Dendritic cell treated with granulocyte-macrophage colony-stimulating factor and Interleukin-4, amounts not matched to agents 40 ng/mL and 50 ng/mL, for 4 days (primary cell): ENCODE results near the gene UGT1A6.
"Not testable (repeated sequence)": the region's sequence is repeated elsewhere in the genome, so short reads cannot be mapped to it uniquely, and the experiment has no call there.

Source experiments
- H3K27ac Mint-ChIP-seq: one replicate; pipeline ENCODE4 v1.8.0; 2022; ENCODE audit warnings: mild to moderate bottlenecking, mixed read lengths
- H3K27me3 Mint-ChIP-seq: one replicate; pipeline ENCODE4 v1.8.0; 2022; ENCODE audit warnings: mild to moderate bottlenecking, mixed read lengths
- H3K36me3 Mint-ChIP-seq: one replicate; pipeline ENCODE4 v1.8.0; 2022; ENCODE audit warnings: low read depth, mixed read lengths
- H3K4me1 Mint-ChIP-seq: one replicate; pipeline ENCODE4 v1.8.0; 2022; ENCODE audit warnings: low read depth, mixed read lengths
- H3K4me3 Mint-ChIP-seq: one replicate; pipeline ENCODE4 v1.8.0; 2022; ENCODE audit warnings: mild to moderate bottlenecking, moderate library complexity, mixed read lengths
- H3K9me3 Mint-ChIP-seq: one replicate; pipeline ENCODE4 v1.8.0; 2022; ENCODE audit warnings: mixed read lengths
- intact Hi-C: fragments of 100-400 bp; cut with micrococcal nuclease; formaldehyde crosslinking; loops from one replicate; pipeline ENCODE4 v1.15.0; 2022

Gene UGT1A6

DNA sequence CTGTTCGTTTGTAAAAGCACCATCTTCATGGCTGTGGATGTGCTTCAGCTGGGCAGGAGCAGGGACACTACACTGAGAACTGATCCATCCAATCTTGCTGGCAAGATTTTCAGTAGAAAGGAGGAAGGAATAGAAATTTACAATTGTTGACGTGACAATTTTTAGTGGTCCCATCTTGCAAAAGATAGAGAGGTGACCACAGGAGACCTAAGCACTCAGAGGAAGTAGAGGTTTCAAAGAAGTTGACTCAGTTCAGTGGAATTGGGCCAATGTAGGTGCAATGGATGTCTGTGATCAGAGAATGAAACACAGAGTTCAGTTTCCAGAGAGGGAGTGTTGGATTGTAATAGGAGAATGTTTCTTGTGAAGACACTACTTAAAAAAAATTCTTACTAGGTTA is 21.4 kb downstream of the UGT1A6 start:
- Mint-ChIP-seq H3K4me3 (no peak overlapping the region), H3K36me3 (no peaks in the 10 kb centered on the region), H3K9me3 (no peaks in the 10 kb centered on the region), H3K27me3 (peaks cover 5% of the 10 kb centered on the region), H3K4me1 (no peaks in the 10 kb centered on the region), H3K27ac (no peak overlapping the region)
- intact Hi-C loops, result no loop called here

DNA sequence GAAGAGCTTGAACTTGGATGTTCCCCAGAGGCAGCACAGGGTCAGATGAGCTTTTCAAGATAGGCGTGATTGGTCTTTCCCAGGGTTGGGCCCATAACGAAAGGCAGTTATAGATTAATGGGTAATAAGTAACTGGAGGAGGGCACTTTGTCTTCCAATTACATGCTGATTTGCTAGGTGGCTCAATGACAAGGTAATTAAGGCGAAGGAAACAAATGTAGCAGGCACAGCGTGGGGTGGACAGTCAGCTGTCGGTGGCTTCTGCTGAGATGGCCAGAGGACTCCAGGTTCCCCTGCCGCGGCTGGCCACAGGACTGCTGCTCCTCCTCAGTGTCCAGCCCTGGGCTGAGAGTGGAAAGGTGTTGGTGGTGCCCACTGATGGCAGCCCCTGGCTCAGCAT is 25.9 kb downstream of the UGT1A6 start, which contains the start of gene UGT1A4:
TSS of gene UGT1A4 (plus strand) at position 185 of the 400 bp plus-strand sequence. CDS start at position 270, 85 bp downstream.
- Mint-ChIP-seq H3K27me3 (peaks cover 5% of the 10 kb centered on the region), H3K4me1 (no peaks in the 10 kb centered on the region), H3K9me3 (no peaks in the 10 kb centered on the region), H3K27ac (no peak within 1 kb of the TSS), H3K4me3 (no peak within 1 kb of the TSS), H3K36me3 (no peaks in the 10 kb centered on the region)
- intact Hi-C loops, result no loop called here

DNA sequence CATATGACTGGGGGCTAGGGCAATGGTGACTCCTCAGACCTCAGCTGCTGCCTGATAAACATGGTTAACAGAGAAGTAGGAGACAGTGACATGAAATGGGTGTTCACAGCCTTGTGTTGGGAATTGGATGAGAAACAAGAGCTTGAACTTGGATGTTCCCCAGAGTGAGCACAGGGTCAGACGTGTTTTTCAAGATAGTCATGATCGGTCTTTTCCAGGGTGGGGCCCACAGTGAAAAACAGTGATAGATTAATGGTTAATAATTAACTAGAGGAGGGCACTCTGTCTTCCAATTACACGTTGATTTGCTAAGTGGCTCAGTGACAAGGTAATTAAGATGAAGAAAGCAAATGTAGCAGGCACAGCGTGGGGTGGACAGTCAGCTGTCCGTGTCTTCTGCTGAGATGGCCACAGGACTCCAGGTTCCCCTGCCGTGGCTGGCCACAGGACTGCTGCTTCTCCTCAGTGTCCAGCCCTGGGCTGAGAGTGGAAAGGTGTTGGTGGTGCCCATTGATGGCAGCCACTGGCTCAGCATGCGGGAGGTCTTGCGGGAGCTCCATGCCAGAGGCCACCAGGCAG is 36.1 kb downstream of the UGT1A6 start, which contains the start of gene UGT1A3:
TSS of gene UGT1A3 (plus strand) at position 320 of the 579 bp plus-strand sequence. CDS start at position 405, 85 bp downstream.
- Mint-ChIP-seq H3K36me3 (no peaks in the 10 kb centered on the region), H3K27me3 (peaks cover 3% of the 10 kb centered on the region), H3K9me3 (no peaks in the 10 kb centered on the region), H3K4me3 (no peak within 1 kb of the TSS), H3K27ac (no peak within 1 kb of the TSS), H3K4me1 (no peaks in the 10 kb centered on the region)
- intact Hi-C loops, result no loop called here

DNA sequence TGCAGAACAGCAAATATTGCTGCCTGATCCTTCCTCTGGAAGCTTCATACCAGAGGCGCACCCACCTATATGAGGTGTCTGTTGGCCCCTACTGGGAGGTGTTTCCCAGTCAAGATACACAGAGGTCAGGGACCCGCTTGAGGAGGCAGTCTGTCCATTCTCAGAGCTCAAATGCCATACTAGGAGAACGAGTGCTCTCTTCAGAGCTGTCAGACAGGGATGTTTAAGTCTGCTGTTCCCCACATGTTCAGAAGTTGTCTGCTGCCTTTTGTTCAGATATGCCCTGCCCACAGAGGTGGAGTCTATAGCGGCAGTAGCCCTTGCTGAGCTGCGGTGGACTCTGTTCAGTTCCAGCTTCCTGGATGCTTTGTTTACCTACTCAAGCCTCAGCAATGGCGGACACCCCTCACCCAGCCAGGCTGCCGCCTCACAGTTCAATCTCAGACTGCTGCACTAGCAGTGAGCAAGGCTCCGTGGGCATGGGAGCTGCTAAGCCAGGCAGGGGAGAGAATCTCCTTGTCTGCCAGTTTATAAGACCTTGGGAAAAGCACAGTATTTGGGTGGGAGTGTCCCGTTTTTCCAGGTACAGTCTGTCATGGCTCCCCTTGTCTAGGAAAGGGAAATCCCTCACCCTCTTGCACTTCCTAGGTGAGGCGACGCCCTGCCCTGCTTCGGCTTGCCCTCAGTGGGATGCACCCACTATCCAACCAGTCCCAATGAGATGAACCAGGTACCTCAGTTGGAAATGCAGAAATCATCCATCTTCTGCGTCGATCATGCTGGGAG is 44.4 kb downstream of the UGT1A6 start:
- not testable (repeated sequence) for H3K27me3 Mint-ChIP-seq

DNA sequence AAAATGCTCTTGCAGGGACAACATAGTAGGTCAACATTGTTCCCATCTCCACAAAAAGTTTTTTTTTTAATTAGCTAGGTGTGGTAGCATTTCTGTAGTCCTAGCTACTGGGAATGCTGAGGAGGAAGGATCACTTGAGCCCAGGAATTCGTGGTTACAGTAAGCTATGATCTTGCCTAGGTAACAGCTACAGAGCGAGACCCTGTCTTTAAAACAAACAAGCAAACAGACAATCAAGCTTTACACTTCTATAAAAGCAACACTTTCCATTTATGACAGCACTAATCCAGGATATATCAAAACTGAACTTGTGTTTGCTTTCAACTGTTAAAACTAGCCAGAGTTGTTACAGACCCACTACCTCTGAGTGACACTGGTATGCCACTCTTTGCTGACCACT is 48.2 kb downstream of the UGT1A6 start:
- H3K4me1 Mint-ChIP-seq, result no peaks in the 10 kb centered on the region
- H3K4me3 Mint-ChIP-seq, result no peak overlapping the region
- intact Hi-C loops, result no loop called here
- no peak overlapping the region for H3K27ac Mint-ChIP-seq
- H3K9me3 Mint-ChIP-seq, result no peaks in the 10 kb centered on the region
- H3K36me3 Mint-ChIP-seq, result no peaks in the 10 kb centered on the region
- peaks cover 2% of the 10 kb centered on the region for H3K27me3 Mint-ChIP-seq

More for the DNA sequence above, 44.4 kb downstream of the UGT1A6 start:
- H3K27ac Mint-ChIP-seq, intact Hi-C loops, H3K9me3 Mint-ChIP-seq, H3K36me3 Mint-ChIP-seq, H3K4me1 Mint-ChIP-seq, H3K4me3 Mint-ChIP-seq: not testable (repeated sequence)

DNA sequence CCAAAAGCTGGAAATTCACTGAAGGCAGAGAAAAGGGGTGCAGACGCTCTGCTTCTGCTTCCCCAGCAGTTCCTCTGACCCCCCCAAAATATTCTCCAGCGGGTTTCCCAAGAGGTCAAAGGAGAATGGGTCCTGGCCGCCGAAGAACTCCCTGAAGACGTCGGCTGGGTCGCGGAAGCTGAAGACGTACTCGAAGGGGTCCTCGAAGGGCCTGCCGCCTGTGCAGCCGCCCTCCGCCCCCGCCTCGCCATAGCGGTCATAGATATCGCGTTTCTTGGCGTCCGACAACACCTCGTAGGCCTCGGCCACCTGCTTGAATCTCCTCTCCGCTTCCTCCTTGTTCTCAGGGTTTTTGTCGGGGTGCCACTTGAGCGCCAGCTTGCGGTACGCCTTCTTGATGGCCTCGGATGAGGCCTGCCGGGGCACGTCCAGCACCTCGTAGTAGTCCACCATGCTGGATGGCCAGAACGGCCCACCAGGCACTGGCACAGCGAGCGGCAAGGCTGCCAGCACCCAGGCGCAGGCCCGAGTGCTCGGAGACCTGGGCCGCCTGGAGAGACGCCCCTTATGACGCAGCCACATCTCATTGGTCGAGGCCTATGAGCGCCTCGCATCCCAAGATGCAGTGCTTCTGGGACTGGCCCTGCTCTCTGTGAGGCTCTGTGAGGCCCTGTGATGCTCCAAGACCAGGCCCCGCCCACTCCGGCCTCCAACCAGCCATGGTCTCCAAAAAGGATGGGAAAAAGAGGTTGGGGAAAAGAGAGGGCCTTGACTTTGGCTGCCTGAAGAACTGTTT is 51.0 kb downstream of the UGT1A6 start:
- H3K27me3 Mint-ChIP-seq, result peaks cover 6% of the 10 kb centered on the region
- H3K27ac Mint-ChIP-seq, result no peak overlapping the region
- no peaks in the 10 kb centered on the region for H3K4me1 Mint-ChIP-seq
- H3K4me3 Mint-ChIP-seq, result no peak overlapping the region
- intact Hi-C loops, result no loop called here
- no peaks in the 10 kb centered on the region for H3K9me3 Mint-ChIP-seq
- no peaks in the 10 kb centered on the region for H3K36me3 Mint-ChIP-seq

DNA sequence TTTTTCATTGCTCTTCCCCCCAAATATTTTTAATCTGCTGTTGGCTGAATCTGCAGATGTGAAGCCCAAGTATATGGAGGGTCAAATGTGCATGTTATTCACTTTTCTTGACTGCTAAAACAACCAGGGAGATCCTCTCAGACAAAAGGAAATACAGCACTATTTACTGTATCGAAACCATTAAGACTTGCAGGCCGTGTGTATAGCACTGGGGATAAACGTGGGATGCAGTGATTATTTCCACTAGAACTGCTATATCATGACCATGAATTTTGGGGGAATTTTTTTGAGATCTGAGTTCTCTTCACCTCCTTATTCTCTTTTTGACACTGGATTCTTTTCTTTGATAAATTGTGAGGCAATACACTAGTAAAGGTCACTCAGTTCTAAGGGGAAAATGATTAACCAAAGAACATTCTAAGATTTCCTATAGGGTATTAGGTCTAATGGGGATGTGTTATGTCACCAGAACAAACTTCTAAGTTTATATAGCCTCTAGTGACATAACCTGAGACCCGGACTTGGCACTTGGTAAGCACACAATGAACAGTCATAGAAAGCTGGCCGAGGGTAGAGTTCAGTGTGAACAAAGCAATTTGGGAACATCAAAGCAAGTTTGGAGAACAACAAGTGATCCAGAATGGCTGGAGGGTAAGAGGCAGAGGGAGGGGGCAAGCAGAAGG is 52.5 kb downstream of the UGT1A6 start:
- Mint-ChIP-seq H3K4me3 (no peak overlapping the region), H3K36me3 (no peaks in the 10 kb centered on the region), H3K27me3 (peaks cover 6% of the 10 kb centered on the region), H3K4me1 (no peaks in the 10 kb centered on the region), H3K27ac (no peak overlapping the region), H3K9me3 (peaks cover 10% of the 10 kb centered on the region)
- intact Hi-C loops, result no loop called here

DNA sequence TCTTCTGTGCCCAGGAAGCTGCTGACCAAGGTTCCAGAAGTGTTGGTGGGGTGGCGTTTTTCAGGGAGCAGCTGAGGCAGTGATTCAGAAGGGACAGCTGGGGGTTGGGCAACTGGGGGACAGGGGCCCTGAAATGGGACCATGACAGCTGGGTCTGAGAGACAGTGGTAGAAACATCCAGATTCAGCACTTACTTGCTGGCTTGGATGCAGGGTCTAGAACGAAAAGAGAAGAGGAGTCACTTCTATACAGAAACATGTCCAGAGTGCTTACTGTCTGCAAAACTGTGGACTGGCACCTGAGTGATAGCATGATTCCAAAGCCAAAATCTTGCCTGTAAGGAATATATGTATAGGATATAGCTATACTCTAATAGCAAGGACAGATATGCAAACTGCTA is 53.1 kb downstream of the UGT1A6 start:
- H3K27me3 Mint-ChIP-seq, H3K36me3 Mint-ChIP-seq, H3K4me3 Mint-ChIP-seq, H3K27ac Mint-ChIP-seq, H3K4me1 Mint-ChIP-seq, intact Hi-C loops: not testable (repeated sequence)
- H3K9me3 Mint-ChIP-seq, result peaks cover 16% of the 10 kb centered on the region

DNA sequence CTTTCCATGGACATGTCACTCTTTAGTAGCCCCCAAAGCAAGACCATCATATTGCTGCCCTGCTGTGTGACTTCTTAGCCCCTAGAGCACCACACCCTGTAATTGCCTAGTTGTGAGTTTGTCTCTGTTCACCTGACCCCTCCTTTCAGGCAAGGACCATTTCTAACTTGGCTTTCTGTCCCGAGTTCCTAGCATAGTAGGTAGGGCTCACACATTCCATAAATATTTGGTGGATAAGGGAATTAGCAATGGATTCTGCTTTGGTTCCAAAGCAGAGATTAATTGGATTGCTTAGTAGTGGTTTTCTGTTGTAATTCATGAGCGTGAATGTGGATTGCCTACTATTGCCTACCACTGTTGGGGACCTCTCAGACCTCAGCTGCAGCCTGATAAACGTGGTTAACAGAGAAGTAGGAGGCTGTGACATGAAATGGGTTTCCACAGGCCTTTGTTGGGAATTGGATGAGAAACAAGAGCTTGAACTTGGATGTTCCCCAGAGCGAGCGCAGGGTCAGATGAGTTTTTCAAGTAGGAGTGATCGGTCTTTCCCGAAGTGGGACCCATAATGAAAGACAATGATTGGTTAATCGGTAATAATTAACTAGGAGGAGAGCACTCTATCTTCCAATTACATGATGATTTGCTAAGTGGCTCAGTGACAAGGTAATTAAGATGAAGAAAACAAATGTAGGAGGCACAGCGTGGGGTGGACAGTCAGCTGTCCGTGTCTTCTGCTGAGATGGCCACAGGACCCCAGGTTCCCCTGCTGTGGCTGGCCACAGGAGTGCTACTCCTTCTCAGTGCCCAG is 54.0 kb downstream of the UGT1A6 start:
- H3K4me3 Mint-ChIP-seq, result no peak overlapping the region
- no peaks in the 10 kb centered on the region for H3K4me1 Mint-ChIP-seq
- intact Hi-C loops, result no loop called here
- H3K9me3 Mint-ChIP-seq, result peaks cover 24% of the 10 kb centered on the region
- H3K36me3 Mint-ChIP-seq, result no peaks in the 10 kb centered on the region
- no peak overlapping the region for H3K27ac Mint-ChIP-seq
- H3K27me3 Mint-ChIP-seq, result peaks cover 6% of the 10 kb centered on the region

DNA sequence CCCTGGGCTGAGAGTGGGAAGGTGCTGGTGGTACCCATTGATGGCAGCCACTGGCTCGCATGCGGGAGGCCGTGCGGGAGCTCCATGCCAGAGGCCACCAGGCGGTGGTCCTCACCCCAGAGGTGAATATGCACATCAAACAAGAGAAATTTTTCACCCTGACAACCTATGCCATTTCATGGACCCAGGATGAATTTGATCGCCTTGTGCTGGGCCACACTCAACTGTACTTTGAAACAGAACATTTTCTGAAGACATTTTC is 54.5 kb downstream of the UGT1A6 start:
- intact Hi-C loops, result no loop called here

DNA sequence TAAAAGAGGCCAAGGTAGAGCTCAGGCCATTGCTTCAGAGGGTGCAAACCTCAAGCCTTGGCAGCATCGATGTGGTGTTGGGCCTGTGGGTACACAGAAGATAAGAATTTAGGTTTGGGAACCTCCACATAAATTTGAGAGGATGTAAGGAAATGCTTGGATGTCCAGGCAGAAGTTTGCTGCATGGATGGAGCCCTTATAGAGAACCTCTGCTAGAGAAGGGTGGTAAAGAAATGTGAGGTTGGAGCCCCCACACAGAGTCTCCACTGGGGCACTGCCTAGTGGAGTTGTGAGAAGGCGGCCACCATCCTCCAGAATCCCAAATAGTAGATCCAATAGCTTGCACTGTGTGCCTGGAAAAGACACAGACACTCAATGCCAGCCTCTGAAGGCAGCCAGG is 58.0 kb downstream of the UGT1A6 start:
- H3K27me3 Mint-ChIP-seq, H3K36me3 Mint-ChIP-seq, H3K4me3 Mint-ChIP-seq, intact Hi-C loops, H3K27ac Mint-ChIP-seq, H3K4me1 Mint-ChIP-seq: not testable (repeated sequence)
- peaks cover 29% of the 10 kb centered on the region for H3K9me3 Mint-ChIP-seq

More for the DNA sequence above, 54.5 kb downstream of the UGT1A6 start:
- no peak overlapping the region for H3K27ac Mint-ChIP-seq
- peaks cover 6% of the 10 kb centered on the region for H3K27me3 Mint-ChIP-seq
- H3K36me3 Mint-ChIP-seq, result no peaks in the 10 kb centered on the region
- no peaks in the 10 kb centered on the region for H3K4me1 Mint-ChIP-seq
- no peak overlapping the region for H3K4me3 Mint-ChIP-seq
- H3K9me3 Mint-ChIP-seq, result peaks cover 29% of the 10 kb centered on the region

DNA sequence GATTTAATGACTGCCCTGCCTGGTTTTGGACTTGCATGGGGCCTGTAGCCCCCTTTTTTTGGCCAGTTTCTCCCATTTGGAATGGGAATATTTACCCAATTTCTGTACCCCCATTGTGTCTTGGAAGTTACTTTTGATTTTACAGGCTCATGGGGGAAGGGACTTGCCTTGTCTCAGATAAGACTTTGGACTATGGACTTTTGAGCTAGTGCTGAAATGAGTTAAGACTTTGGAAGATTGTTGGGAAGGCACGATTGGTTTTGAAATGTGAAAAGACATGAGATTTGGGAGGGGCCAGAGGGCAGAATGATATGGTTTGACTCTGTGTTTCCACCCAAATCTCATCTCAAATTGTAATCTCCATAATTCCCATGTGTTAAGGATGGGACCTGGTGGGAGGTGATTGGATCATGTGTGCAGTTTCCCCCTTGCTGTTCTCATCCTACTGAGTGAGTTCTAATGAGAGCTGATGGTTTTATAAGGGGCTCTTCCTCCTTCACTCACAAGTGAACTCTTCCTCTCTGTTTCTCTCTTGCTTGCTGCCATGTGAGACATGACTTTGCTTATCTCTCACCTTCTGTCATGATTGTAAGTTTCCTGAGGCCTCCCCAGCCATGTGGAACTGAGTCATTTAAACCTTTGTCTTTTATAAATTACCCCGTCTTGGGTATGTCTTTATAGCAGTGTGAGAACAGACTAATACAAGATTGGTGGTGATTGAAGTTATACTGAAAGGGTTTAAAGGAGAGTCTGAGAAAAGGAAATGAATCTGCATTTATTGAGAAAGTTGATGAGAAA is 58.7 kb downstream of the UGT1A6 start:
- H3K27ac Mint-ChIP-seq, H3K4me3 Mint-ChIP-seq, H3K36me3 Mint-ChIP-seq, H3K27me3 Mint-ChIP-seq, H3K4me1 Mint-ChIP-seq, intact Hi-C loops: not testable (repeated sequence)
- peaks cover 29% of the 10 kb centered on the region for H3K9me3 Mint-ChIP-seq
